Fibroblast of villous mesenchyme (primary cell): ENCODE measurements around the gene SH2B3. TPM values are rescaled to one million over a fixed set of nuclear protein-coding genes. Genes with fewer than 3 reads are reported as not detected.

Experiments used
- DNase-seq: peaks from one replicate; pipeline ENCODE4 v3.0.0-alpha.2; 2010; ENCODE audit warnings: low read depth
- H3K4me3 ChIP-seq: 2 replicates; pipeline ENCODE4 v1.5.1; 2011; ENCODE audit warnings: low read depth, mild to moderate bottlenecking, low read length
- total RNA-seq: library from RNA; depleted of rRNA; stranded (reverse); fragments of >200 nt; gene quantifications from 2 replicates; pipeline ENCODE4 v1.2.3, GENCODE V29; 2012
- TF ChIP-seq, protein P1 (sequence below): IDR thresholded peaks from 2 replicates; pipeline ENCODE4 v1.5.1; 2012; ENCODE audit warnings: low read depth, mild to moderate bottlenecking, low read length; ENCODE audit not compliant: insufficient read depth

SH2B3 gene
- total RNA-seq, 1 donor, result 42.7 TPM

GRCh38 chr12:111494676-111495075 is 89.0 kb downstream of the SH2B3 start:
- no peak for DNase-seq
- no peak overlapping the region for H3K4me3 ChIP-seq
- TF ChIP-seq, protein P1, sequence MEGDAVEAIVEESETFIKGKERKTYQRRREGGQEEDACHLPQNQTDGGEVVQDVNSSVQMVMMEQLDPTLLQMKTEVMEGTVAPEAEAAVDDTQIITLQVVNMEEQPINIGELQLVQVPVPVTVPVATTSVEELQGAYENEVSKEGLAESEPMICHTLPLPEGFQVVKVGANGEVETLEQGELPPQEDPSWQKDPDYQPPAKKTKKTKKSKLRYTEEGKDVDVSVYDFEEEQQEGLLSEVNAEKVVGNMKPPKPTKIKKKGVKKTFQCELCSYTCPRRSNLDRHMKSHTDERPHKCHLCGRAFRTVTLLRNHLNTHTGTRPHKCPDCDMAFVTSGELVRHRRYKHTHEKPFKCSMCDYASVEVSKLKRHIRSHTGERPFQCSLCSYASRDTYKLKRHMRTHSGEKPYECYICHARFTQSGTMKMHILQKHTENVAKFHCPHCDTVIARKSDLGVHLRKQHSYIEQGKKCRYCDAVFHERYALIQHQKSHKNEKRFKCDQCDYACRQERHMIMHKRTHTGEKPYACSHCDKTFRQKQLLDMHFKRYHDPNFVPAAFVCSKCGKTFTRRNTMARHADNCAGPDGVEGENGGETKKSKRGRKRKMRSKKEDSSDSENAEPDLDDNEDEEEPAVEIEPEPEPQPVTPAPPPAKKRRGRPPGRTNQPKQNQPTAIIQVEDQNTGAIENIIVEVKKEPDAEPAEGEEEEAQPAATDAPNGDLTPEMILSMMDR, result no peak

Other genes starting within 250 kb of the SH2B3 start
- gene PHETA1, start 36.8 kb upstream of the SH2B3 start, total RNA-seq, result 11.3 and 15.5 TPM in 2 replicates
- 48.3 and 71.7 TPM in 2 replicates for gene ATXN2, start 193.4 kb downstream of the SH2B3 start, total RNA-seq